GM10847 (cell line): ENCODE results near the gene MPC2.

ENCODE experiments used
- POLR2A ChIP-seq: IDR thresholded peaks from 2 replicates; pipeline ENCODE4 v1.6.1; 2011; ENCODE audit not compliant: insufficient read length; ENCODE audit errors: extremely low read depth

The MPC2 gene

GRCh38 chr1:167923324-167924056 is 13.4 kb downstream of the MPC2 start:
- TF ChIP-seq POLR2A = no peak

- TF ChIP-seq POLR2A = no peak
These were observed 14.2 kb downstream of the MPC2 start for GRCh38 chr1:167922611-167923074.

- no peak for TF ChIP-seq POLR2A
These were observed 14.8 kb downstream of the MPC2 start for GRCh38 chr1:167922023-167922422.

GRCh38 chr1:167916766-167917511 is 19.9 kb downstream of the MPC2 start:
- no peak for TF ChIP-seq POLR2A

- no peak for TF ChIP-seq POLR2A
These were observed 21.3 kb downstream of the MPC2 start for GRCh38 chr1:167915569-167915968.

GRCh38 chr1:167913895-167914496 is 22.9 kb downstream of the MPC2 start, which contains the start of gene ADCY10:
ADCY10 (minus strand) TSS chr1:167914134; CDS start chr1:167905140, 8,994 bp downstream.
- no peak for TF ChIP-seq POLR2A

- TF ChIP-seq POLR2A = no peak
These were observed 24.6 kb downstream of the MPC2 start for GRCh38 chr1:167912294-167912693.

- no peak for TF ChIP-seq POLR2A
These were observed 25.5 kb downstream of the MPC2 start for GRCh38 chr1:167911413-167911812.

- TF ChIP-seq POLR2A = no peak
These were observed 26.3 kb downstream of the MPC2 start for GRCh38 chr1:167910530-167910929.

GRCh38 chr1:167909691-167910180 is 27.1 kb downstream of the MPC2 start:
- no peak for TF ChIP-seq POLR2A

GRCh38 chr1:167905671-167906070 is 31.2 kb downstream of the MPC2 start:
- TF ChIP-seq POLR2A = no peak

- TF ChIP-seq POLR2A = no peak
These were observed 31.7 kb downstream of the MPC2 start for GRCh38 chr1:167905182-167905581.

- TF ChIP-seq POLR2A = no peak
These were observed 32.2 kb downstream of the MPC2 start for GRCh38 chr1:167904652-167905130.

GRCh38 chr1:167900907-167901306 is 36.0 kb downstream of the MPC2 start:
- TF ChIP-seq POLR2A = no peak

- no peak for TF ChIP-seq POLR2A
These were observed 37.6 kb downstream of the MPC2 start for GRCh38 chr1:167899253-167899681.
